ENCODE results near the gene RNF111. TPM values are rescaled to one million over a fixed set of nuclear protein-coding genes. Genes with fewer than 3 reads are reported as not detected.

Gene RNF111
- polyA plus RNA-seq, 2 donors: 7.6 to 9.7 TPM

- 98 to 100% methylated on average over 3 of the region's 3 CpGs for WGBS, 2 donors
- Histone ChIP-seq H3K9me3 (ENCODE audit: control insufficient read depth in 2 of 2, insufficient read depth in 1 of 2, low read depth in 1 of 2, low read length in 1 of 2) (no peaks in the 10 kb centered on the region), H3K4me1 (ENCODE audit: control insufficient read depth in 2 of 2, insufficient read depth in 2 of 2, low read length in 1 of 2) (no peaks in the 10 kb centered on the region), H3K27ac (ENCODE audit: low read depth in 2 of 2, low read length in 1 of 2) (no peak overlapping the region), H3K4me3 (ENCODE audit: low read depth in 1 of 2, low read length in 2 of 2) (no peak overlapping the region), H3K36me3 (ENCODE audit: control insufficient read depth in 2 of 2, insufficient read depth in 2 of 2, low read length in 1 of 2) (no peaks in the 10 kb centered on the region), H3K27me3 (ENCODE audit: control insufficient read depth in 1 of 2, insufficient read depth in 2 of 2, low read length in 2 of 2) (no peaks in the 10 kb centered on the region)
These were observed 61.4 kb downstream of the RNF111 start for GRCh38 chr15:59048897-59049296.

DNA sequence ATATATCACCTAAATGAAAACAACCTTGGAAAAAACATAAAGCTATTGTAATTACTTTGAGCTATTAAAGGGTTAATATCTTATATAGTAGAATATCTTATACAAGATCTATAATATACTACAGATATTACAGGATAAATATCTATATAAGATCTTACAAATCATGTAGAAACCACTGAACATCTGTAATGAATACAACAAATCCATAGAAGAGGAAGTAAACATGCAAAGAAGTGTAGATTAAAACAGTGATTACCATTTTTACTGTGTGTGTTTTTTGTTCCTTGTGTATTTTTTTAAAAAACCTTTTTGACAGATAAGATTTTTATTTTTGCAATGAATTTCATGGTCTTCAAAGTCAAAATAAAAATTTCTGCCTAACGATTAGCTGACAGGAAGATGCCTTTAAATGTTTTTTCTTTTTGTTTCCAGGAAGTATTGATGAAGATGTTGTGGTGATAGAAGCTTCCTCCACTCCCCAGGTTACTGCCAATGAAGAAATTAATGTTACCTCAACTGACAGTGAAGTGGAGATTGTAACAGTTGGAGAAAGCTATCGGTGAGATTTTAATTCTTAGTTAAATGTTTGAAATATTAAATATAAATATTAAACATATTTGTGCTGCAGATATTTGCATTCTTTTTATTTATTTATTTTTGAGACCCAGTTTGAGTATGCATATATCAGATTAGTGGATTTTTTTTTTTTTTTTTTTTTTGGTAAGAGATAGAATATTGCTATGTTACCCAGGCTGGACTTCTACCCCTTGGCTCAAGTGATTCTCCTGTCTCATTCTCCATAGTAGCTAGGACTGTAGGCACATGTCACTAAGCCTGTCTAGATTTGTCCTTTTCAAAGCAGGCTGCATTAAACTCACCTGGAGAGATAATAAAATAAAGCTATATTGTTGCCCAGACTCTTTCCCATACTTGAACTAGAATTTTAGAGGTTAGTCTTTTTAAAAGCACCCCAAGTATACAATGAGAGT lies 64.7 kb downstream of the RNF111 start:
- no peaks in the 10 kb centered on the region for H3K36me3 ChIP-seq (ENCODE audit: control insufficient read depth in 2 of 2, insufficient read depth in 2 of 2, low read length in 1 of 2)
- H3K9me3 ChIP-seq (ENCODE audit: control insufficient read depth in 2 of 2, insufficient read depth in 1 of 2, low read depth in 1 of 2, low read length in 1 of 2): no peaks in the 10 kb centered on the region

DNA sequence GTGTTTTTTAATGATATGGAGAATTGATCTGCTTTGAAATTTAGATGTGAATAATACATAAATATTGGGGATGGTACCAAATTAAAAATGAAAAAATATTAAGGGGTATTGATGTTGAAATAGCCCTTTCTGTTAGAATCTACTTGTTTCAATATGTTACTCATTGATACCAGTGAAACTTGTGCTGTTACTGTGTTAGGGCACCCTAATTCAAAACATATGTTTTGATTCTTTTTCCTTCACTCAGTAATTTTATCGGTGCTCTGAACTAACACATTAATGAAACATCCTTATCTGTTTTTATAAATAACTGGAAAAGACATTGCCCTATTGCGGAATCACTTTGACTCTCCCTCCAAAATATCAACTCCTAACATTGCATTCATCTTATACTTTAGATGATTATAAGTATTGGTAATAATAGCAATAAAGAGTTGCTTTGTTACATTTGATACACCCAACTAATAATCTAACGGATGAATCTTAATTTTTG lies 65.5 kb downstream of the RNF111 start:
- no peaks in the 10 kb centered on the region for H3K27me3 ChIP-seq (ENCODE audit: control insufficient read depth in 1 of 2, insufficient read depth in 2 of 2, low read length in 2 of 2)
- no peak overlapping the region for H3K27ac ChIP-seq (ENCODE audit: low read depth in 2 of 2, low read length in 1 of 2)
- no peak overlapping the region for H3K4me3 ChIP-seq (ENCODE audit: low read depth in 1 of 2, low read length in 2 of 2)
- no peaks in the 10 kb centered on the region for H3K9me3 ChIP-seq (ENCODE audit: control insufficient read depth in 2 of 2, insufficient read depth in 1 of 2, low read depth in 1 of 2, low read length in 1 of 2)
- no peaks in the 10 kb centered on the region for H3K36me3 ChIP-seq (ENCODE audit: control insufficient read depth in 2 of 2, insufficient read depth in 2 of 2, low read length in 1 of 2)
- WGBS, 2 donors: 84 to 88% methylated on average over 3 of the region's 3 CpGs
- H3K4me1 ChIP-seq (ENCODE audit: control insufficient read depth in 2 of 2, insufficient read depth in 2 of 2, low read length in 1 of 2): no peaks in the 10 kb centered on the region

More for the DNA sequence above, 64.7 kb downstream of the RNF111 start:
- no peak overlapping the region for H3K27ac ChIP-seq (ENCODE audit: low read depth in 2 of 2, low read length in 1 of 2)
- no peaks in the 10 kb centered on the region for H3K27me3 ChIP-seq (ENCODE audit: control insufficient read depth in 1 of 2, insufficient read depth in 2 of 2, low read length in 2 of 2)
- 74 to 84% methylated on average over 2 of the region's 2 CpGs for WGBS, 2 donors
- H3K4me1 ChIP-seq (ENCODE audit: control insufficient read depth in 2 of 2, insufficient read depth in 2 of 2, low read length in 1 of 2): no peaks in the 10 kb centered on the region
- H3K4me3 ChIP-seq (ENCODE audit: low read depth in 1 of 2, low read length in 2 of 2): no peak overlapping the region

DNA sequence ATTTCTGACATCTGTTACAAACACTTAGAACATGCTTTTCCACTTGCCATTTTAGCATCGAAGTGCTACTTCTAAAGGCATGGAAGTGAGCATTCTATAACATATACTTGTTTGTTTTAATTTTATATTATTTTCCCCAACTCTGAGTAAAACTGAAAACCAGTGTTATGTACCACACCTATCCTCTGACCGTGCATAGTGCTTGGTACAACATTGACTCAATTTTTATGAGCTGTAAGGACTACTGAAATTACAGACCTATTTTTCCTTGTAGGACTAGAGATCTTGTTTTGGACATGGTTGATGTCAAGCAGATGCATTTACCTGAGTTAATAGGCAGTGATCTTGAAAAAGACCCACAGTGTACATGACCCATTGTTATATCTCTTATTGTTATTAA lies 66.0 kb downstream of the RNF111 start:
- Histone ChIP-seq H3K27ac (ENCODE audit: low read depth in 2 of 2, low read length in 1 of 2) (no peak overlapping the region), H3K27me3 (ENCODE audit: control insufficient read depth in 1 of 2, insufficient read depth in 2 of 2, low read length in 2 of 2) (no peaks in the 10 kb centered on the region), H3K4me1 (ENCODE audit: control insufficient read depth in 2 of 2, insufficient read depth in 2 of 2, low read length in 1 of 2) (no peaks in the 10 kb centered on the region), H3K4me3 (ENCODE audit: low read depth in 1 of 2, low read length in 2 of 2) (no peak overlapping the region), H3K36me3 (ENCODE audit: control insufficient read depth in 2 of 2, insufficient read depth in 2 of 2, low read length in 1 of 2) (no peaks in the 10 kb centered on the region), H3K9me3 (ENCODE audit: control insufficient read depth in 2 of 2, insufficient read depth in 1 of 2, low read depth in 1 of 2, low read length in 1 of 2) (no peaks in the 10 kb centered on the region)
- 86 to 87% methylated on average over 2 of the region's 2 CpGs for WGBS, 2 donors

GRCh38 chr15:59059076-59059597 lies 71.7 kb downstream of the RNF111 start:
- WGBS, 2 donors: 90 to 96% methylated on average over 2 of the region's 2 CpGs
- no peak overlapping the region for H3K4me3 ChIP-seq (ENCODE audit: low read depth in 1 of 2, low read length in 2 of 2)
- H3K27ac ChIP-seq (ENCODE audit: low read depth in 2 of 2, low read length in 1 of 2): no peak overlapping the region
- no peaks in the 10 kb centered on the region for H3K9me3 ChIP-seq (ENCODE audit: control insufficient read depth in 2 of 2, insufficient read depth in 1 of 2, low read depth in 1 of 2, low read length in 1 of 2)
- no peaks in the 10 kb centered on the region for H3K27me3 ChIP-seq (ENCODE audit: control insufficient read depth in 1 of 2, insufficient read depth in 2 of 2, low read length in 2 of 2)
- H3K4me1 ChIP-seq (ENCODE audit: control insufficient read depth in 2 of 2, insufficient read depth in 2 of 2, low read length in 1 of 2): no peaks in the 10 kb centered on the region
- peaks cover 8 to 13% of the 10 kb centered on the region in 2 donors for H3K36me3 ChIP-seq (ENCODE audit: control insufficient read depth in 2 of 2, insufficient read depth in 2 of 2, low read length in 1 of 2)

DNA sequence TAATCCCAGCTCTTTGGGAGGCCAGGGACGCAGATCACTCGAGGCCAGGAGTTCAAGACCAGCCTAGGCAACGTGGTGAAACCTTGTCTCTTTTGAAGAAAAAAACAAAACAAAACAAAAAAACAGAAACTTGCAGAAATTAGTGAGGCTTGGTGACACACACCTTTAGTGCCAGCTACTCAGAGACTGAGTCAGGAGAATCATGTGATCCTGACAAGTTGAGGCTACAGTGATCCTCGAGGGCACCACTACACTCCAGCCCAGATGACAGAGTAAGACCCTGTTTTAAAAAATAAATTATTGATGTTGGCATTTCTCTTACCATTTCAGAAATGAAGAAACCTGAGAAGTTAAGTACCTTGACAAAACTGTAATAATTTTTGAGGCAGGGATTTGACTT lies 72.9 kb downstream of the RNF111 start:
- 82 to 86% methylated on average over 4 of the region's 4 CpGs for WGBS, 2 donors
- Histone ChIP-seq H3K4me3 (ENCODE audit: low read depth in 1 of 2, low read length in 2 of 2) (no peak overlapping the region), H3K9me3 (ENCODE audit: control insufficient read depth in 2 of 2, insufficient read depth in 1 of 2, low read depth in 1 of 2, low read length in 1 of 2) (no peaks in the 10 kb centered on the region), H3K36me3 (ENCODE audit: control insufficient read depth in 2 of 2, insufficient read depth in 2 of 2, low read length in 1 of 2) (peaks cover 8 to 17% of the 10 kb centered on the region in 2 donors), H3K4me1 (ENCODE audit: control insufficient read depth in 2 of 2, insufficient read depth in 2 of 2, low read length in 1 of 2) (no peaks in the 10 kb centered on the region), H3K27me3 (ENCODE audit: control insufficient read depth in 1 of 2, insufficient read depth in 2 of 2, low read length in 2 of 2) (no peaks in the 10 kb centered on the region), H3K27ac (ENCODE audit: low read depth in 2 of 2, low read length in 1 of 2) (no peak overlapping the region)

DNA sequence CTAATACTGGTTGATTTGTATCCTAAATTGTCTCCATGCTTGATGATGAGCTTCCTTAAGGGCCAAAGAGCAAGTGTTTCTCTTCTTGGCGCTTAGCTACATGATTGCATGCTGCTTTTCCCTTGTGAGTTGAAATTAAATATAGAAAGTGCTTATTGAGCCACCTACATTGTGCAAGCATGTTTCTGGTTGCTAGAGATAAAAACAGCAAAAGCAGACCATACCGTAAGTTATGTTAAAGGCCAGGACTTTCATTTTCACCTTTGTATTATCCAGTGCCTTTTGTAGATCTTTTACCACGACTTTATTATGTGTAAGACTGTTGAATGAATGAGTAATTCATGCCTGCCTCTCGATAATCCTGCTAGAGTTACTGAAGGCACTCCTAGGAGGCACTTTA lies 75.6 kb downstream of the RNF111 start:
- no peaks in the 10 kb centered on the region for H3K9me3 ChIP-seq (ENCODE audit: control insufficient read depth in 2 of 2, insufficient read depth in 1 of 2, low read depth in 1 of 2, low read length in 1 of 2)
- no peak overlapping the region for H3K4me3 ChIP-seq (ENCODE audit: low read depth in 1 of 2, low read length in 2 of 2)
- no peaks in the 10 kb centered on the region for H3K4me1 ChIP-seq (ENCODE audit: control insufficient read depth in 2 of 2, insufficient read depth in 2 of 2, low read length in 1 of 2)
- H3K27me3 ChIP-seq (ENCODE audit: control insufficient read depth in 1 of 2, insufficient read depth in 2 of 2, low read length in 2 of 2): no peaks in the 10 kb centered on the region
- H3K36me3 ChIP-seq (ENCODE audit: control insufficient read depth in 2 of 2, insufficient read depth in 2 of 2, low read length in 1 of 2): peaks cover 15 to 24% of the 10 kb centered on the region in 2 donors
- 75 to 84% methylated on average over 4 of the region's 4 CpGs for WGBS, 2 donors
- H3K27ac ChIP-seq (ENCODE audit: low read depth in 2 of 2, low read length in 1 of 2): no peak overlapping the region

DNA sequence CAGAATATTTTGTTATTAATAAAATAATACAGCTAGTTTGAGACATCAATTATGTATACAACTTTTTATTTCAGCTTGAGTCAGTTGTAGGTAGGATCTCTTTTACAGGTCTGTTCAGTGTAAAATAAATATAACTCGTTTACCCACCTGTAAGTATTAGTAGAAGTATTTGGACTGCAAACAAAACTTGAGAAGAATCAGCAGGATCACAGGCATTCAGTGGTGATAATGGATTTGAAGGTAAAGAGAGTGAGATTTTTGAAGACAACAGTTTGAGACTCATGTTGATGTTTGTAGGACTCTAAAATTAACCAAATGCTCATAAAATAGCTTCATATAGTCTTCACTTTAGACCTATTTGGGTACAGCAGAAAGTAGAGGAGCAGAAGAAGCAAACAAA lies 82.0 kb downstream of the RNF111 start:
- H3K27ac ChIP-seq (ENCODE audit: low read depth in 2 of 2, low read length in 1 of 2): no peak overlapping the region
- H3K4me3 ChIP-seq (ENCODE audit: low read depth in 1 of 2, low read length in 2 of 2): no peak overlapping the region
- no peaks in the 10 kb centered on the region for H3K27me3 ChIP-seq (ENCODE audit: control insufficient read depth in 1 of 2, insufficient read depth in 2 of 2, low read length in 2 of 2)
- no peaks in the 10 kb centered on the region for H3K9me3 ChIP-seq (ENCODE audit: control insufficient read depth in 2 of 2, insufficient read depth in 1 of 2, low read depth in 1 of 2, low read length in 1 of 2)
- H3K4me1 ChIP-seq (ENCODE audit: control insufficient read depth in 2 of 2, insufficient read depth in 2 of 2, low read length in 1 of 2): no peaks in the 10 kb centered on the region
- peaks cover 7 to 11% of the 10 kb centered on the region in 2 donors for H3K36me3 ChIP-seq (ENCODE audit: control insufficient read depth in 2 of 2, insufficient read depth in 2 of 2, low read length in 1 of 2)
- WGBS, 2 donors: 74% methylated on average over 1 of the region's 1 CpG

- H3K9me3 ChIP-seq (ENCODE audit: control insufficient read depth in 2 of 2, insufficient read depth in 1 of 2, low read depth in 1 of 2, low read length in 1 of 2): no peaks in the 10 kb centered on the region
- WGBS, 2 donors: 89 to 93% methylated on average over 1 of the region's 1 CpG
- H3K4me3 ChIP-seq (ENCODE audit: low read depth in 1 of 2, low read length in 2 of 2): no peak overlapping the region
- no peaks in the 10 kb centered on the region for H3K27me3 ChIP-seq (ENCODE audit: control insufficient read depth in 1 of 2, insufficient read depth in 2 of 2, low read length in 2 of 2)
- H3K27ac ChIP-seq (ENCODE audit: low read depth in 2 of 2, low read length in 1 of 2): no peak overlapping the region
- H3K36me3 ChIP-seq (ENCODE audit: control insufficient read depth in 2 of 2, insufficient read depth in 2 of 2, low read length in 1 of 2): no peaks in the 10 kb centered on the region
- no peaks in the 10 kb centered on the region for H3K4me1 ChIP-seq (ENCODE audit: control insufficient read depth in 2 of 2, insufficient read depth in 2 of 2, low read length in 1 of 2)
These were observed 87.1 kb downstream of the RNF111 start for GRCh38 chr15:59074607-59075006.

Measured in esophagus (tissue), 2 donors.